CD4-positive, alpha-beta T cell treated with Interferon alpha-2 for 1 hour (primary cell): ENCODE data around the gene CHST2.

Source experiments
- DNase-seq, 2 donors: peaks; one replicate each; pipeline ENCODE4 v3.0.0-alpha.2; 2020 to 2022

Gene CHST2

DNA sequence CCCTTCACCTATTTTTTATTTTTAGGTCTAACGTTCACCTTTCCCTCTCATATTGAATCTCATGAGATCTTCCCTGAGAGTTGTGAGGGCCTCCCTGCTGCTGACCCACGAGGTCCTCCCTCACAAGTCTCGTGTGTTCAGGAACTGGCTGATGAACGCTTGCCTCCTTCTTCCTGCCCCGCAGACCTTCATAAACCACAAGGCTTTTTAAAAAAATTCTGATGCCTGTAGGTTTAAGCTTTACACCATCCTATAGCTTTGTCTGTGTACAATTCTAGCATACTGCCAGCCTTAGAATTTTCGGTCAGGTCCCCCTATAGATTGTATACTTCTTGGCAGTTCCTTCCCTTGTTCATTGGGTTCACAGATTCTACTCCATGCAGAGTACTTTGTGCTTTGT, 50.5 kb downstream of the CHST2 start:
- peak in 1 of 2 donors; percentile 18 for DNase-seq

DNA sequence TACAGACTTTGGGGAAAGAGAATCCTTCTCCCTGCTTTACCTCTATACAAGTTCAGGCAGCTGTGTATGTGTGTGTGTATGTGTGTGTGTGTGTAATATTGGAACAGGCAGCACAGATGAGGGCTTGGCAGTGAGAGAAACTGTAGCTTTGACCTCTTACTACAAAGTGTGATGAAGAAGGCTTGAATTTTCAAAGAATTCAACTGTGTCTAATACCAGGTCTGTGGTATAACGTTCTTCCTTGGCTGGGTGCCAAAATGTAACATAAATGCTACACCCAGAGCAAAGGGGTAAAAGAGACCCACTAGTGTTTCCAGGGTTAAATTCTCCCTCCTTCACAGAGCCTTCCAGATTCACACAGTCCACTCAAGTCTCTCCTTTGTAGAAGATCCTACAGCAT, 51.1 kb downstream of the CHST2 start:
- DNase-seq = peak in 1 of 2 donors; percentile 19

DNA sequence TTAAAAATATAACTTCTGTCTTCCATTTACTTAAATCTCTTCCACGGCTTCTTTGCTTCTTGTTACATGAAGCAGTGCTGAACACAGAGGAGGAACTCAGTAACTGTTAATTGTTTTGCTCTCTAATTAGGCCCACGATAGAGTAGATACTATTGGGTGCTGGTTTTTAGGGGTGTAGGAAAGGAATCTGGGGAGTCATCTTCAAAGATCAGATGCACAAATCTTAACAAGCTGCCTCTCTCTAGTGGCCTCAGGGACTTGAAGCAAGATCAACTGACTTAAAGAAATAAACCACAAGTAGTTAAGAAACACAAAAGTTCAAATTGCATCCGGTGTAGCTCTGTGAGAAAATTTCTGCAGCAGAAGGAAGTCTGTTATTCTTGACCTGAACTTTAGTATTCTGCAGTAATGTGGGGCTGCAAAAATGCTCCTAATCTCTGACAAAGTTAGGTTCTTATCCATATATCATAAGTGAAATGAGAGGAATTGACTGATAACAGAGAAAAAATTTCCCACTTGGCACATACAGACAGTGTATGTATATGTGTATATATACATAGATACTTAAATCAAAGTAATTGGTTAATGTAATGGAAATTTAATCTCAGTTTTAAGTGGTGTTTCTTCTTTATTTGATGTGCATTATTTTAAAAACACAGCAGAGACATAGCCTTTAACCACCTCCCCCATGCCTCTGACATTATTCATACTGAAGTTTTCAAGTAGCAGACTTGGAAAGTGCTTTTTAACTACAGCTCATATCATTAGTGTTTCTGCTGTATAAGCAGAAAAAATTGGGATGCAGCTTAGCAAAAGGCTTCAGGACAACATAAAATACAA, 51.8 kb downstream of the CHST2 start:
- DNase-seq = peak in 1 of 2 donors; percentile 43

DNA sequence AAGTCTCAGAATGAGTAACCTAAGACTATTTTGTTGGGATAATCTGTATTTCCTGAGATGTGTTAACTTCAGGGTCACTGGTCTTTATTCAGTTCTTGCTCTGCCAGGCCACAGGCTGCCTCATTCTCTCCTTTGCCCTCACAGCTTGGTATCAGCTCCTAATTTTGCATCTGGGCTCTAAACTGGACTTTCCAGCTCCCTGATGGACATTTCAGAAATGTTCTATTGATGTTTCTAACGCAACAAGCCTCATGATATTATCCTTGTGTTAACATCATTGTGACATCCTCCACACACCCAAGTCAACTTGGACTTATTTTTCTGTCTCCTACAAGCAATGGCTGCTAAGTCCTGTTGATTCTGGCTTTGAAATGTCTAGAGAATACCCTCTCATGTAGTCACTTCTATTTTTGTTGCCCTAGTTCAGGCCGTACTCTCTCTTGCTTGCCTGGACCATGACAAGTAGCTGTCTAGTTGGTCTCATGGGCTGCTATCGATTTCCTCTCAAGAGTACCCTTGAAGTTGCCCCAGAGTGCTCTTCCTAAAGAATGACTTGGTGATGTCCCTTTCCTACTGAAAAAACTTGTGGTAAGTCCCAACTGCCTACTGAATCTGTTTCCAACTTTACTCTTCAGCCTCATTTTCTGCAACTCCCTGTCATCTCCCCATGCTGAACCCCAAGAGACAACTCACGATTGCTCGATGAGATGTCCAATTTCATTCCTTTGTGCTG, 52.7 kb downstream of the CHST2 start:
- DNase-seq = no peak

DNA sequence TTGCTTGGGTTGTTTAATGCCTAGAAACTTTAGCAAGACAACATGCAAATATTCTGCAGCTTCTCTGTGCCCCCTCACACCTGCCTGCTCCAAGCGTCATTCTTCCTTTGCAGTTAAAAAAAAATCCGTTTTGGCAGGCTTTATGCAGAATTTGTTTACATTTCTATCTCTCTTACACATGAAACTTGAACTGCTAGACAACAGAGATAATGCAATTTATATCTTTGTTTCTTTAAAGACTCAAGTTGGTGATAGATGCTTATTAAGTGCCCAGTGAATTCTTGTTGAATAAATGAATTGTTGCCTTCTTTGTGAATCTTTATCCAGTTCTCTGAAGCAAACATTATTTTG, 53.2 kb downstream of the CHST2 start:
- no peak for DNase-seq

DNA sequence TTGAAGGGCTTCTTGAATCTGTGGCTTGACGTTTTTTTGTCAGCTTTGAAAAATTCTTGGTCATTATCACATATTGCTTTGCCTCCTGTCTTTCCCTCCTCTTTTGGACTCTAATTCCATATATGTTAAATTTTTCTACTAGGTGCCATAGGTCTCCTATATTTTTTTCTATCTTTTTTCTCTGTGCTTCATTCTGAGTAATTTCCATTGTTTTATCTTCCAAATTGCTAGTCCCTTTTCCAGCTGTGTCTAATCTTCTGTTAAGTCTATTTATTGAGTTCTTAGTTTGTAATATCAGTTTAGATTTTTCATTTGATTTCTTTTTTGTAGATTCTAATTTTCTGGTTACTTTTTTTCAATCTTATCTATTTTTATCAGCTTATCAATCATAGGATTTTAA, 53.7 kb downstream of the CHST2 start:
- no peak for DNase-seq
